Measurements from ENCODE around the gene DTNA. TPM values are rescaled to one million over a fixed set of nuclear protein-coding genes. Genes with fewer than 3 reads are reported as not detected.

Gene DTNA
- total and polyA plus RNA-seq, 8 donors: 11.1 to 113 (median 19.8) TPM

GRCh38 chr18:34749721-34750120 lies 39.6 kb downstream of the DTNA start:
- Histone ChIP-seq H3K9me3 (no peaks in the 10 kb centered on the region), H3K36me3 (no peaks in the 10 kb centered on the region), H3K27ac (no peak overlapping the region), H3K4me3 (no peak overlapping the region), H3K27me3 (no peaks in the 10 kb centered on the region), H3K4me1 (no peaks in the 10 kb centered on the region)
- DNase-seq: no peak
- intact Hi-C loops (cut with DNase I; ENCODE audit: low total_unique reads): no loop called here
- TF ChIP-seq EP300 (IDR thresholded peaks at IDR 0.05) (no peak), POLR2A (IDR thresholded peaks at IDR 0.05) (no peak), POLR2AphosphoS5 (IDR thresholded peaks at IDR 0.05) (no peak), CTCF (IDR thresholded peaks at IDR 0.05) (no peak)

GRCh38 chr18:34752056-34752455 lies 42.0 kb downstream of the DTNA start:
- WGBS, 5 donors: 76 to 97% (median 95%) methylated on average over 1 of the region's 1 CpG
- no peaks in the 10 kb centered on the region for H3K4me1 ChIP-seq
- DNase-seq: no peak
- intact Hi-C loops (cut with DNase I; ENCODE audit: low total_unique reads): no loop called here
- no peaks in the 10 kb centered on the region for H3K36me3 ChIP-seq
- H3K27ac ChIP-seq: no peak overlapping the region
- TF ChIP-seq EP300 (IDR thresholded peaks at IDR 0.05) (no peak), POLR2AphosphoS5 (IDR thresholded peaks at IDR 0.05) (no peak), CTCF (IDR thresholded peaks at IDR 0.05) (no peak), POLR2A (IDR thresholded peaks at IDR 0.05) (no peak)
- no peaks in the 10 kb centered on the region for H3K27me3 ChIP-seq
- H3K9me3 ChIP-seq: no peaks in the 10 kb centered on the region
- no peak overlapping the region for H3K4me3 ChIP-seq

- no peaks in the 10 kb centered on the region for H3K9me3 ChIP-seq
- H3K36me3 ChIP-seq: no peaks in the 10 kb centered on the region
- H3K27ac ChIP-seq: no peak overlapping the region
- no peak for TF ChIP-seq POLR2AphosphoS5 (IDR thresholded peaks at IDR 0.05)
- TF ChIP-seq CTCF (IDR thresholded peaks at IDR 0.05): no peak
- no peak for TF ChIP-seq POLR2A (IDR thresholded peaks at IDR 0.05)
- no peak for TF ChIP-seq EP300 (IDR thresholded peaks at IDR 0.05)
- intact Hi-C loops (cut with DNase I; ENCODE audit: low total_unique reads): no loop called here
- no peaks in the 10 kb centered on the region for H3K27me3 ChIP-seq
- no peak overlapping the region for H3K4me3 ChIP-seq
- WGBS, 5 donors: 88 to 92% (median 89%) methylated on average over 5 of the region's 5 CpGs
- no peak for DNase-seq
- H3K4me1 ChIP-seq: peaks cover 0 to 8% (median 1%) of the 10 kb centered on the region in 4 donors
Measured at GRCh38 chr18:34754300-34754699, 44.2 kb downstream of the DTNA start.

- no peaks in the 10 kb centered on the region for H3K36me3 ChIP-seq
- 55 to 71% (median 65%) methylated on average over 5 of the region's 5 CpGs for WGBS, 5 donors
- no peaks in the 10 kb centered on the region for H3K27me3 ChIP-seq
- H3K4me3 ChIP-seq: no peak overlapping the region
- intact Hi-C loops (cut with DNase I; ENCODE audit: low total_unique reads): no loop called here
- no peak for DNase-seq
- peak overlapping the region in 1 of 5 donors; percentile 30 for H3K27ac ChIP-seq
- TF ChIP-seq EP300 (IDR thresholded peaks at IDR 0.05) (no peak), POLR2AphosphoS5 (IDR thresholded peaks at IDR 0.05) (no peak), POLR2A (IDR thresholded peaks at IDR 0.05) (no peak), CTCF (IDR thresholded peaks at IDR 0.05) (no peak)
- no peaks in the 10 kb centered on the region for H3K9me3 ChIP-seq
- peaks cover 0 to 8% (median 2%) of the 10 kb centered on the region in 4 donors for H3K4me1 ChIP-seq
Measured at GRCh38 chr18:34757666-34758065, 47.6 kb downstream of the DTNA start.
